SU-DHL-6 (cell line): ENCODE data around the gene NFAT5.

Experiments used
- H2AFZ ChIP-seq: fragments of 200-600 bp; sonication (generic); 2 replicates; pipeline ENCODE4 v1.6.1; 2014; ENCODE audit warnings: low read depth, mild to moderate bottlenecking, moderate library complexity, mixed read lengths, antibody characterized with exemption, low read length; ENCODE audit not compliant: severe bottlenecking
- H3F3A ChIP-seq: fragments of 200-600 bp; shearing (Covaris generic); 2 replicates; pipeline ENCODE4 v1.6.0; 2016; ENCODE audit warnings: antibody characterized with exemption, mild to moderate bottlenecking; ENCODE audit not compliant: insufficient read depth
- H3K27ac ChIP-seq: fragments of 200-600 bp; sonication (generic); 2 replicates; pipeline ENCODE4 v1.5.1; 2016; ENCODE audit warnings: low read depth, mild to moderate bottlenecking, low read length, moderate library complexity, mixed read lengths
- H3K27me3 ChIP-seq: fragments of 200-600 bp; sonication (generic), shearing (Covaris generic); 2 replicates; pipeline ENCODE4 v1.6.0; 2014; ENCODE audit warnings: mild to moderate bottlenecking, low read length
- H3K36me3 ChIP-seq: fragments of 200-600 bp; sonication (generic); 2 replicates; pipeline ENCODE4 v1.6.1; 2014; ENCODE audit warnings: mild to moderate bottlenecking, low read length, mixed read lengths
- H3K4me2 ChIP-seq: fragments of 300-600, 200-600 bp; shearing (Covaris generic), sonication (generic); 2 replicates; pipeline ENCODE4 v1.6.0; 2014; ENCODE audit warnings: low read length, low read depth, mild to moderate bottlenecking; ENCODE audit not compliant: poor library complexity, severe bottlenecking
- H3K4me3 ChIP-seq: fragments of 200-600 bp; sonication (generic); 2 replicates; pipeline ENCODE4 v1.5.1; 2014; ENCODE audit warnings: antibody characterized with exemption, low read length, mild to moderate bottlenecking, mixed read lengths; ENCODE audit not compliant: insufficient read depth, poor library complexity, severe bottlenecking
- H3K79me2 ChIP-seq: fragments of 200-600 bp; sonication (generic); 2 replicates; pipeline ENCODE4 v1.6.1; 2014; ENCODE audit warnings: mild to moderate bottlenecking, low read length, moderate library complexity; ENCODE audit not compliant: insufficient read depth
- H3K9ac ChIP-seq: fragments of 200-600 bp; sonication (generic); 2 replicates; pipeline ENCODE4 v1.7.0; 2014; ENCODE audit warnings: mild to moderate bottlenecking, low read length
- H3K9me2 ChIP-seq: fragments of 200-600 bp; sonication (generic); replicated peaks from 2 replicates; pipeline ENCODE4 v1.6.1; 2014; ENCODE audit warnings: low read length; ENCODE audit not compliant: insufficient read depth
- H3K9me3 ChIP-seq: fragments of 200-600 bp; sonication (generic); 2 replicates; pipeline ENCODE4 v1.6.1; 2014; ENCODE audit warnings: low read length, mixed read lengths; ENCODE audit not compliant: insufficient read depth
- H4K20me1 ChIP-seq: fragments of 200-600 bp; sonication (generic); 2 replicates; pipeline ENCODE4 v1.6.1; 2014; ENCODE audit warnings: low read depth, mild to moderate bottlenecking, antibody characterized with exemption, low read length, moderate library complexity, mixed read lengths
- CTCF ChIP-seq: fragments of 200-600 bp; sonication (generic); IDR thresholded peaks from one replicate; pipeline ENCODE4 v1.5.1; 2017; ENCODE audit warnings: antibody characterized with exemption, mild to moderate bottlenecking, low read length, moderate library complexity; ENCODE audit not compliant: insufficient read depth, poor library complexity, severe bottlenecking
- EZH2phosphoT487 ChIP-seq: fragments of 200-600 bp; sonication (generic), shearing (Covaris generic); conservative IDR thresholded peaks from 2 replicates; pipeline ENCODE4 v1.6.1; 2018; ENCODE audit warnings: mild to moderate bottlenecking, antibody characterized with exemption, low read length, moderate library complexity, mixed read lengths

The NFAT5 gene

GRCh38 chr16:69754143-69754468, 188.3 kb downstream of the NFAT5 start:
- peak overlapping the region; percentile 94 for H3K9ac ChIP-seq
- peaks cover 41% of the 10 kb centered on the region for H3K79me2 ChIP-seq
- H3K4me2 ChIP-seq, result peak overlapping the region; percentile 74
- peaks cover 16% of the 10 kb centered on the region for H3K36me3 ChIP-seq
- no peaks in the 10 kb centered on the region for H3K9me3 ChIP-seq
- H3K27me3 ChIP-seq, result no peaks in the 10 kb centered on the region
- no peak for TF ChIP-seq CTCF
- TF ChIP-seq EZH2phosphoT487, result no peak
- H3K27ac ChIP-seq, result peak overlapping the region; percentile 36; the same call in 1 of the 2 replicates
- no peaks in the 10 kb centered on the region for H3K9me2 ChIP-seq
- no peaks in the 10 kb centered on the region for H4K20me1 ChIP-seq
- no peaks in the 10 kb centered on the region for H3F3A ChIP-seq
- H2AFZ ChIP-seq, result peak overlapping the region; percentile 78
- H3K4me3 ChIP-seq, result peak overlapping the region; percentile 70
